H9 (cell line): ENCODE data around the gene MAGI1. TPM values are rescaled to one million over a fixed set of nuclear protein-coding genes. Genes with fewer than 3 reads are reported as not detected.

ENCODE experiments used
- DNase-seq: peaks from one replicate; pipeline ENCODE4 v3.0.0-alpha.2; 2017
- H2AFZ ChIP-seq: one replicate; pipeline ENCODE4 v1.6.1; 2013; ENCODE audit warnings: mild to moderate bottlenecking, low read length, control low read depth, moderate library complexity
- H2AK5ac ChIP-seq: 2 replicates; pipeline ENCODE4 v1.6.1; 2013; ENCODE audit warnings: low read length, control low read depth, mixed read lengths; ENCODE audit not compliant: insufficient read length
- H2BK120ac ChIP-seq: one replicate; pipeline ENCODE4 v1.6.1; 2013; ENCODE audit warnings: low read depth, mild to moderate bottlenecking, low read length, control low read depth, inconsistent platforms; ENCODE audit not compliant: poor library complexity, severe bottlenecking
- H2BK12ac ChIP-seq: 2 replicates; pipeline ENCODE4 v1.6.1; 2013; ENCODE audit warnings: low read length, control low read depth, mixed read lengths, low read depth; ENCODE audit not compliant: insufficient read length
- H2BK15ac ChIP-seq: 2 replicates; pipeline ENCODE4 v1.6.1; 2013; ENCODE audit warnings: low read depth, low read length, control low read depth
- H2BK20ac ChIP-seq: one replicate; pipeline ENCODE4 v1.6.1; 2013; ENCODE audit warnings: low read depth, mild to moderate bottlenecking, low read length, control low read depth, inconsistent platforms; ENCODE audit not compliant: poor library complexity, severe bottlenecking
- H2BK5ac ChIP-seq: 2 replicates; pipeline ENCODE4 v1.6.1; 2013; ENCODE audit warnings: low read length, control low read depth, mixed read lengths; ENCODE audit not compliant: insufficient read length
- H3K14ac ChIP-seq: 2 replicates; pipeline ENCODE4 v1.6.1; 2013; ENCODE audit warnings: low read length, control low read depth; ENCODE audit not compliant: insufficient read depth
- H3K18ac ChIP-seq: 2 replicates; pipeline ENCODE4 v1.6.1; 2013; ENCODE audit warnings: low read depth, mild to moderate bottlenecking, mixed read lengths, low read length, control low read depth; ENCODE audit not compliant: insufficient read length
- H3K23ac ChIP-seq: 2 replicates; pipeline ENCODE4 v1.6.1; 2013; ENCODE audit warnings: low read length, control low read depth, mixed read lengths, low read depth; ENCODE audit not compliant: insufficient read length
- H3K23me2 ChIP-seq: 2 replicates; pipeline ENCODE4 v1.6.1; 2013; ENCODE audit warnings: low read depth, mild to moderate bottlenecking, mixed read lengths, low read length, control low read depth; ENCODE audit not compliant: insufficient read length, poor library complexity, severe bottlenecking
- H3K27ac ChIP-seq: 2 replicates; pipeline ENCODE4 v1.5.1; 2013; ENCODE audit warnings: low read length, control low read depth, mixed read lengths, low read depth; ENCODE audit not compliant: insufficient read length
- H3K27me3 ChIP-seq: 2 replicates; pipeline ENCODE4 v1.6.1; 2013; ENCODE audit warnings: low read length, control low read depth, inconsistent platforms; ENCODE audit not compliant: insufficient read depth
- H3K4ac ChIP-seq: 2 replicates; pipeline ENCODE4 v1.6.1; 2013; ENCODE audit warnings: low read depth, mild to moderate bottlenecking, control low read depth, inconsistent platforms, low read length, moderate library complexity
- H3K4me1 ChIP-seq: 2 replicates; pipeline ENCODE4 v1.6.1; 2013; ENCODE audit warnings: low read length, control low read depth, inconsistent platforms; ENCODE audit not compliant: insufficient read depth
- H3K4me2 ChIP-seq: 2 replicates; pipeline ENCODE4 v1.6.1; 2013; ENCODE audit warnings: low read length, control low read depth, mixed read lengths; ENCODE audit not compliant: insufficient read length, insufficient read depth
- H3K56ac ChIP-seq: 2 replicates; pipeline ENCODE4 v1.6.1; 2013; ENCODE audit warnings: low read depth, mild to moderate bottlenecking, mixed read lengths, low read length, control low read depth; ENCODE audit not compliant: insufficient read length
- H3K79me1 ChIP-seq: 2 replicates; pipeline ENCODE4 v1.6.1; 2013; ENCODE audit warnings: low read depth, mild to moderate bottlenecking, moderate library complexity, low read length, control low read depth, inconsistent platforms; ENCODE audit not compliant: insufficient read depth, poor library complexity, severe bottlenecking
- H3K79me2 ChIP-seq: 2 replicates; pipeline ENCODE4 v1.6.1; 2013; ENCODE audit warnings: low read length, control low read depth, inconsistent platforms; ENCODE audit not compliant: insufficient read depth
- H3K9ac ChIP-seq: 2 replicates; pipeline ENCODE4 v1.6.1; 2013; ENCODE audit warnings: low read length, control low read depth, mixed read lengths; ENCODE audit not compliant: insufficient read length; ENCODE audit errors: extremely low read depth
- H3K9me3 ChIP-seq: one replicate; pipeline ENCODE4 v1.6.1; 2013; ENCODE audit warnings: low read depth, low read length, inconsistent platforms; ENCODE audit not compliant: control insufficient read depth
- H3T11ph ChIP-seq: one replicate; pipeline ENCODE4 v1.6.1; 2013; ENCODE audit warnings: mild to moderate bottlenecking, low read length, control low read depth, inconsistent platforms
- H4K20me1 ChIP-seq: one replicate; pipeline ENCODE4 v1.6.1; 2013; ENCODE audit not compliant: control insufficient read depth, insufficient read length, insufficient read depth
- H4K5ac ChIP-seq: 2 replicates; pipeline ENCODE4 v1.6.1; 2013; ENCODE audit warnings: low read depth, mild to moderate bottlenecking, mixed read lengths, low read length, control low read depth; ENCODE audit not compliant: insufficient read length
- H4K8ac ChIP-seq: replicated peaks from 2 replicates; pipeline ENCODE4 v1.6.1; 2013; ENCODE audit warnings: low read length, control low read depth, mixed read lengths, low read depth; ENCODE audit not compliant: insufficient read length
- H4K91ac ChIP-seq: 2 replicates; pipeline ENCODE4 v1.6.1; 2013; ENCODE audit warnings: low read depth, mild to moderate bottlenecking, moderate library complexity, mixed read lengths, low read length, control low read depth; ENCODE audit not compliant: insufficient read length
- H3K27ac Mint-ChIP-seq, 3 experiments: 2 replicates in 2 of 3; 3 replicates in 1 of 3; pipeline ENCODE4 v1.8.0; 2020 to 2021; ENCODE audit warnings: mixed read lengths in 3 of 3, mild to moderate bottlenecking in 1 of 3, moderate library complexity in 1 of 3
- H3K27me3 Mint-ChIP-seq: 2 replicates; pipeline ENCODE4 v1.8.0; 2021; ENCODE audit warnings: low read depth, mild to moderate bottlenecking, moderate library complexity, mixed read lengths
- H3K36me3 Mint-ChIP-seq, 3 experiments: 2 replicates in 2 of 3; 3 replicates in 1 of 3; pipeline ENCODE4 v1.8.0; 2020 to 2021; ENCODE audit warnings: low read depth in 3 of 3, mixed read lengths in 3 of 3; ENCODE audit not compliant: insufficient read depth in 1 of 3
- H3K4me1 Mint-ChIP-seq, 2 experiments: 2 replicates each; pipeline ENCODE4 v1.8.0; 2020; ENCODE audit warnings: mixed read lengths in 2 of 2
- H3K4me3 Mint-ChIP-seq, 2 experiments: 2 replicates in 1 of 2; 3 replicates in 1 of 2; pipeline ENCODE4 v1.8.0; 2020 to 2021; ENCODE audit warnings: mild to moderate bottlenecking in 2 of 2, mixed read lengths in 2 of 2, moderate library complexity in 1 of 2
- H3K9me3 Mint-ChIP-seq, 2 experiments: 2 replicates in 1 of 2; 3 replicates in 1 of 2; pipeline ENCODE4 v1.8.0; 2020; ENCODE audit warnings: mild to moderate bottlenecking in 2 of 2, mixed read lengths in 2 of 2, moderate library complexity in 1 of 2
- CTCF ChIP-seq: fragments of 200-600 bp; sonication (generic); conservative IDR thresholded peaks from 3 replicates; pipeline ENCODE4 v1.8.0; 2021; ENCODE audit warnings: antibody characterized with exemption, mild to moderate bottlenecking
- WGBS: extraction: QIAGEN DNeasy Blood & Tissue Kit; methylation state at CpG from one replicate; pipeline ENCODE4 v1.1.7; 2013; ENCODE audit warnings: missing lambda C conversion rate, low lambda C conversion rate, mixed read lengths; ENCODE audit not compliant: insufficient read length; ENCODE audit errors: extremely low coverage; 5-methylcytosine and 5-hydroxymethylcytosine counted together
- total RNA-seq: library from RNA; stranded (reverse); gene quantifications from 2 replicates; pipeline ENCODE4 v1.2.1, GENCODE V29; 2021

Gene MAGI1
- total RNA-seq, 1 experiment from 2014 or later, result 65.7 TPM

DNA sequence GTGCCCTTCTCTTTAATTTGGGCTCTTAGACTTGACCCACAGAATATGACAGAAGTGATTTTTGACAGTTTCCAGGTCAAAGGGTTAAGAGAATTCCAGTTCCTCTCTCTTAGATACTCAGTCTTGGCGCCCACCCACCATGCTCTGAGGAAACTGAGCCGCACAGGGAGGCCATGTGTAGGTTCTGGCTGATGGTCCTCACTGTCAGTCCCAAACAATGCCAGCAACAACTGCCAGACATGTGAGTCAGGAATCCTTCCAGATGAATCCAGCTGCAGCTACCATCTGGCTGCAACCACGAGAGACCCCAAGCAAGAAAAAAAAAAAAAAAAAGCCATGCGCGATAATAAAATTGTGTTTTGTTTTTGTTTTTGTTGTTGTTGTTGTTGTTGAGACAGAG, 326.6 kb downstream of the MAGI1 start:
- Histone ChIP-seq H3K23ac (no peak overlapping the region), H4K8ac (no peak overlapping the region), H3K23me2 (no peaks in the 10 kb centered on the region), H3K9me3 (no peaks in the 10 kb centered on the region), H3K27me3 (no peaks in the 10 kb centered on the region), H2AFZ (no peak overlapping the region), H3T11ph (no peak overlapping the region), H4K20me1 (no peaks in the 10 kb centered on the region), H3K18ac (no peak overlapping the region), H3K4ac (no peak overlapping the region), H2BK120ac (no peak overlapping the region), H2BK20ac (no peak overlapping the region), H2AK5ac (no peak overlapping the region), H3K27ac (no peak overlapping the region), H3K4me1 (peaks cover 5% of the 10 kb centered on the region), H3K79me2 (no peaks in the 10 kb centered on the region; the same call in 1 of the 2 replicates), H3K4me2 (no peak overlapping the region), H2BK5ac (no peak overlapping the region), H2BK12ac (no peak overlapping the region), H3K56ac (no peak overlapping the region), H3K79me1 (no peaks in the 10 kb centered on the region), H4K91ac (no peak overlapping the region), H2BK15ac (no peak overlapping the region), H3K9ac (no peak overlapping the region), H4K5ac (no peak overlapping the region), H3K14ac (peak overlapping the region; percentile 35; the same call in 1 of the 2 replicates)
- DNase-seq, result no peak
- WGBS, result no CpG with 5 or more reads among the region's 5 CpGs
- Mint-ChIP-seq H3K9me3 (no peaks in the 10 kb centered on the region), H3K27me3 (no peaks in the 10 kb centered on the region), H3K36me3 (peaks cover 0 to 3% (median 0%) of the 10 kb centered on the region in 3 experiments; a peak in 2 of 7 replicates), H3K4me3 (no peak overlapping the region), H3K27ac (peak overlapping the region; percentile 52 to 94 (median 59); a peak in 5 of 7 replicates), H3K4me1 (peaks cover 55 to 59% of the 10 kb centered on the region in 2 experiments)
- TF ChIP-seq CTCF, result no peak
